Ishikawa (cell line): ENCODE results near the gene ERF.

Experiments
- CEBPB ChIP-seq: IDR thresholded peaks from 2 replicates; pipeline ENCODE4 v1.6.1; 2012
- CREB1 ChIP-seq: IDR thresholded peaks from 2 replicates; pipeline ENCODE4 v1.6.1; 2012; ENCODE audit warnings: low read depth
- EGR1 ChIP-seq: IDR thresholded peaks from 2 replicates; pipeline ENCODE4 v1.6.1; 2012
- EP300 ChIP-seq: IDR thresholded peaks from 2 replicates; pipeline ENCODE4 v1.6.1; 2012; ENCODE audit warnings: borderline replicate concordance
- FOXM1 ChIP-seq: IDR thresholded peaks from 2 replicates; pipeline ENCODE4 v1.6.1; 2012; ENCODE audit warnings: low read depth, borderline replicate concordance
- MAX ChIP-seq: IDR thresholded peaks from 2 replicates; pipeline ENCODE4 v1.6.1; 2012
- NFIC ChIP-seq: IDR thresholded peaks from 2 replicates; pipeline ENCODE4 v1.6.1; 2012
- REST ChIP-seq: IDR thresholded peaks from 2 replicates; pipeline ENCODE4 v1.6.1; 2012; ENCODE audit warnings: low read depth, mild to moderate bottlenecking
- TAF1 ChIP-seq: IDR thresholded peaks from 2 replicates; pipeline ENCODE4 v1.6.1; 2012; ENCODE audit warnings: low read depth, mild to moderate bottlenecking
- TEAD4 ChIP-seq: IDR thresholded peaks from 2 replicates; pipeline ENCODE4 v1.6.1; 2012
- USF1 ChIP-seq: IDR thresholded peaks from 2 replicates; pipeline ENCODE4 v1.6.1; 2012
- YY1 ChIP-seq: IDR thresholded peaks from 2 replicates; pipeline ENCODE4 v1.6.1; 2012; ENCODE audit warnings: low read depth

- no peak for TF ChIP-seq EGR1
- TF ChIP-seq TAF1 = no peak
- no peak for TF ChIP-seq EP300
- no peak for TF ChIP-seq NFIC
- TF ChIP-seq USF1 = no peak
- no peak for TF ChIP-seq TEAD4
- TF ChIP-seq REST = no peak
- no peak for TF ChIP-seq YY1
- no peak for TF ChIP-seq MAX
- TF ChIP-seq CREB1 = no peak
- TF ChIP-seq CEBPB = no peak
- no peak for TF ChIP-seq FOXM1
Observed at GRCh38 chr19:42207767-42208271, 47.1 kb downstream of the ERF start.
